NCI-H524 treated with DMSO at 0.1 percent for 48 hours (cell line): ENCODE results near the gene NME7.

Experiments
- DNase-seq: peaks from one replicate; lab custom pipeline; 2025; lab: John Stamatoyannopoulos, UW

Gene NME7

GRCh38 chr1:169106095-169106920 lies 261.3 kb downstream of the NME7 start, which contains the start of gene ATP1B1:
Gene ATP1B1 (plus strand): TSS chr1:169106690. CDS start chr1:169106830, 140 bp downstream.
- DNase-seq: peak; percentile 48

- no peak for DNase-seq
Observed at GRCh38 chr1:169105434-169106094, 262.0 kb downstream of the NME7 start.

- no peak for DNase-seq
Observed at GRCh38 chr1:169105087-169105433, 262.5 kb downstream of the NME7 start.

- peak; percentile 34 for DNase-seq
Observed at GRCh38 chr1:169103480-169103893, 264.1 kb downstream of the NME7 start.

GRCh38 chr1:169103002-169103401 lies 264.6 kb downstream of the NME7 start:
- DNase-seq: no peak

GRCh38 chr1:169102567-169102966 lies 265.0 kb downstream of the NME7 start:
- DNase-seq: no peak

- no peak for DNase-seq
Observed at GRCh38 chr1:169100651-169101088, 266.9 kb downstream of the NME7 start.

- no peak for DNase-seq
Observed at GRCh38 chr1:169100208-169100607, 267.4 kb downstream of the NME7 start.

- no peak for DNase-seq
Observed at GRCh38 chr1:169099561-169099960, 268.0 kb downstream of the NME7 start.

- DNase-seq: no peak
Observed at GRCh38 chr1:169098380-169098779, 269.2 kb downstream of the NME7 start.

GRCh38 chr1:169094897-169095569 lies 272.6 kb downstream of the NME7 start:
- DNase-seq: peak; percentile 24

GRCh38 chr1:169092399-169092798 lies 275.2 kb downstream of the NME7 start:
- DNase-seq: no peak

GRCh38 chr1:169091480-169091941 lies 276.1 kb downstream of the NME7 start:
- no peak for DNase-seq

GRCh38 chr1:169090900-169091311 lies 276.7 kb downstream of the NME7 start:
- no peak for DNase-seq

- no peak for DNase-seq
Observed at GRCh38 chr1:169090308-169090899, 277.2 kb downstream of the NME7 start.

GRCh38 chr1:169089776-169090175 lies 277.8 kb downstream of the NME7 start:
- DNase-seq: no peak

GRCh38 chr1:169087876-169088275 lies 279.7 kb downstream of the NME7 start:
- DNase-seq: no peak

GRCh38 chr1:169086603-169087455 lies 280.8 kb downstream of the NME7 start:
- peak; percentile 97 for DNase-seq

GRCh38 chr1:169085911-169086310 lies 281.7 kb downstream of the NME7 start:
- DNase-seq: no peak
